Calu3 (cell line): Measurements from ENCODE around the gene MACROD2. TPM values are rescaled to one million over a fixed set of nuclear protein-coding genes. Genes with fewer than 3 reads are reported as not detected.
"Not testable (repeated sequence)": the region's sequence is repeated elsewhere in the genome, so short reads cannot be mapped to it uniquely, and the experiment has no call there.

Source experiments
- BruUV-seq: library from RNA; stranded (reverse); fragments of 400-500 nt; replicated peaks from 2 replicates; lab custom pipeline; 2021; lab: Mats Ljungman, UMichigan
- CTCF ChIA-PET: fragments of 300-600 bp; sonication (Branson Sonifier 250); formaldehyde crosslinking; loops from one replicate; lab custom pipeline; 2022; ENCODE audit warnings: antibody characterized with exemption; lab: Charles Lee
- DNase-seq: peaks from one replicate; pipeline ENCODE4 v3.0.0; 2022
- H3K27ac Mint-ChIP-seq: one replicate; pipeline ENCODE4 v1.8.0; 2022; ENCODE audit warnings: mixed read lengths; ENCODE audit not compliant: unreplicated experiment
- H3K27me3 Mint-ChIP-seq: one replicate; pipeline ENCODE4 v1.8.0; 2022; ENCODE audit warnings: mixed read lengths; ENCODE audit not compliant: unreplicated experiment
- H3K36me3 Mint-ChIP-seq: one replicate; pipeline ENCODE4 v1.8.0; 2022; ENCODE audit warnings: mild to moderate bottlenecking, moderate library complexity, mixed read lengths; ENCODE audit not compliant: insufficient read depth, unreplicated experiment
- H3K4me1 Mint-ChIP-seq: one replicate; pipeline ENCODE4 v1.8.0; 2022; ENCODE audit warnings: mild to moderate bottlenecking, low read depth, mixed read lengths; ENCODE audit not compliant: unreplicated experiment
- H3K4me3 Mint-ChIP-seq: one replicate; pipeline ENCODE4 v1.8.0; 2022; ENCODE audit warnings: mild to moderate bottlenecking, low read depth, moderate library complexity, mixed read lengths; ENCODE audit not compliant: unreplicated experiment
- H3K9me3 Mint-ChIP-seq: one replicate; pipeline ENCODE4 v1.8.0; 2022; ENCODE audit warnings: low read depth, mixed read lengths; ENCODE audit not compliant: unreplicated experiment
- CTCF ChIP-seq: fragments of 200-600 bp; IDR thresholded peaks from one replicate; pipeline ENCODE4 v1.8.0; 2022; ENCODE audit warnings: antibody characterized with exemption; ENCODE audit not compliant: unreplicated experiment
- intact Hi-C: fragments of 100-400 bp; cut with micrococcal nuclease; formaldehyde crosslinking; loops from one replicate; pipeline ENCODE4 v1.10.0; 2022; ENCODE audit not compliant: unreplicated experiment
- total RNA-seq: library from RNA; stranded (reverse); gene quantifications from 2 replicates; pipeline ENCODE4 v1.2.3, GENCODE V29; 2022

Gene MACROD2
- total RNA-seq, 1 experiment from 2014 or later: 29.4 TPM

GRCh38 chr20:15523400-15523799 lies 1528.1 kb downstream of the MACROD2 start:
- TF ChIP-seq CTCF: no peak
- CTCF ChIA-PET: no interaction called here
- Mint-ChIP-seq H3K4me1 (no peaks in the 10 kb centered on the region), H3K4me3 (no peak overlapping the region), H3K9me3 (no peaks in the 10 kb centered on the region), H3K36me3 (no peaks in the 10 kb centered on the region), H3K27me3 (peaks cover 11% of the 10 kb centered on the region), H3K27ac (no peak overlapping the region)
- intact Hi-C loops: no loop called here
- DNase-seq: no peak
- no TSS peak for BruUV-seq

- no TSS peak for BruUV-seq
- TF ChIP-seq CTCF: no peak
- H3K27me3 Mint-ChIP-seq: peaks cover 11% of the 10 kb centered on the region
- no peak overlapping the region for H3K27ac Mint-ChIP-seq
- H3K4me1 Mint-ChIP-seq: no peaks in the 10 kb centered on the region
- intact Hi-C loops: no loop called here
- no peak overlapping the region for H3K4me3 Mint-ChIP-seq
- H3K36me3 Mint-ChIP-seq: no peaks in the 10 kb centered on the region
- CTCF ChIA-PET: no interaction called here
- no peak for DNase-seq
- no peaks in the 10 kb centered on the region for H3K9me3 Mint-ChIP-seq
These were observed 1533.2 kb downstream of the MACROD2 start for GRCh38 chr20:15528391-15529111.

GRCh38 chr20:15535863-15536262 lies 1540.5 kb downstream of the MACROD2 start:
- no peak for TF ChIP-seq CTCF
- Mint-ChIP-seq H3K9me3 (no peaks in the 10 kb centered on the region), H3K36me3 (no peaks in the 10 kb centered on the region), H3K4me3 (no peak overlapping the region), H3K27me3 (no peaks in the 10 kb centered on the region), H3K4me1 (no peaks in the 10 kb centered on the region), H3K27ac (no peak overlapping the region)
- DNase-seq: no peak
- CTCF ChIA-PET: no interaction called here
- BruUV-seq: no TSS peak
- intact Hi-C loops: no loop called here

- H3K4me1 Mint-ChIP-seq, H3K27ac Mint-ChIP-seq, H3K27me3 Mint-ChIP-seq, BruUV-seq, H3K9me3 Mint-ChIP-seq, H3K4me3 Mint-ChIP-seq, CTCF ChIA-PET, intact Hi-C loops, DNase-seq, H3K36me3 Mint-ChIP-seq: not testable (repeated sequence)
These were observed 1541.9 kb downstream of the MACROD2 start for GRCh38 chr20:15537200-15537599.

GRCh38 chr20:15542655-15543054 lies 1547.3 kb downstream of the MACROD2 start:
- DNase-seq: no peak
- no peaks in the 10 kb centered on the region for H3K36me3 Mint-ChIP-seq

More at GRCh38 chr20:15542655-15543054, 1547.3 kb downstream of the MACROD2 start:
- Mint-ChIP-seq H3K4me1 (no peaks in the 10 kb centered on the region), H3K4me3 (no peak overlapping the region), H3K27me3 (no peaks in the 10 kb centered on the region), H3K9me3 (no peaks in the 10 kb centered on the region), H3K27ac (no peak overlapping the region)
- CTCF ChIA-PET: no interaction called here
- BruUV-seq: no TSS peak
- TF ChIP-seq CTCF: no peak
- intact Hi-C loops: no loop called here
